Fibroblast of lung (primary cell): Measurements from ENCODE around the gene CGRRF1. TPM values are rescaled to one million over a fixed set of nuclear protein-coding genes. Genes with fewer than 3 reads are reported as not detected.
A peak's percentile ranks its signal among the peaks of the same experiment; 100 is the strongest.

Source experiments
- DNase-seq, 2 donors: peaks; one replicate each; pipeline versions ENCODE4 v3.0.0 to v3.0.0-alpha.2; 2010; ENCODE audit warnings: low read depth in 2 of 2
- H2AFZ ChIP-seq: 2 replicates; pipeline ENCODE4 v1.5.1; 2012; ENCODE audit warnings: low read length, control low read depth, inconsistent platforms
- H3K27ac ChIP-seq: 2 replicates; pipeline ENCODE4 v1.5.1; 2011; ENCODE audit warnings: low read length, control low read depth; ENCODE audit not compliant: insufficient read depth
- H3K27me3 ChIP-seq: 2 replicates; pipeline ENCODE4 v1.5.1; 2011; ENCODE audit warnings: mild to moderate bottlenecking, low read length; ENCODE audit not compliant: control insufficient read depth, insufficient read depth
- H3K36me3 ChIP-seq: 2 replicates; pipeline ENCODE4 v1.5.1; 2011; ENCODE audit warnings: low read length; ENCODE audit not compliant: control insufficient read depth, insufficient read depth
- H3K4me1 ChIP-seq: 2 replicates; pipeline ENCODE4 v1.5.1; 2011; ENCODE audit warnings: low read length; ENCODE audit not compliant: control insufficient read depth, insufficient read depth; ENCODE audit errors: extremely low read depth
- H3K4me2 ChIP-seq: 2 replicates; pipeline ENCODE4 v1.5.1; 2011; ENCODE audit warnings: low read length, control low read depth; ENCODE audit not compliant: insufficient read depth; ENCODE audit errors: extremely low read depth
- H3K4me3 ChIP-seq, 4 experiments: fragments of 200-600 bp in 1 of 4; sonication (generic) in 1 of 4; replicated peaks in 1 of 4; 2 replicates each; pipeline ENCODE4 v1.5.1; 2011 to 2016; ENCODE audit warnings: low read length in 4 of 4, low read depth in 3 of 4, mild to moderate bottlenecking in 3 of 4, control low read depth in 2 of 4, inconsistent platforms in 1 of 4, mixed read lengths in 1 of 4; ENCODE audit not compliant: insufficient read depth in 1 of 4; ENCODE audit errors: control extremely low read depth in 1 of 4
- H3K79me2 ChIP-seq: 2 replicates; pipeline ENCODE4 v1.5.1; 2012; ENCODE audit warnings: mild to moderate bottlenecking, low read length, inconsistent platforms; ENCODE audit not compliant: control insufficient read depth, insufficient read depth
- H3K9ac ChIP-seq: 2 replicates; pipeline ENCODE4 v1.5.1; 2011; ENCODE audit warnings: mild to moderate bottlenecking, low read length, control low read depth; ENCODE audit not compliant: insufficient read depth
- H3K9me3 ChIP-seq: 2 replicates; pipeline ENCODE4 v1.5.1; 2012; ENCODE audit warnings: low read depth, low read length; ENCODE audit not compliant: control insufficient read depth, insufficient read depth
- H4K20me1 ChIP-seq: 2 replicates; pipeline ENCODE4 v1.5.1; 2011; ENCODE audit warnings: low read length; ENCODE audit not compliant: control insufficient read depth, insufficient read depth; ENCODE audit errors: extremely low read depth
- CTCF ChIP-seq, 2 donors: IDR thresholded peaks in 1 of 2; conservative IDR thresholded peaks in 1 of 2; 1 replicate in 1 of 2; 2 replicates in 1 of 2; pipeline ENCODE4 v1.5.1; 2011 to 2012; ENCODE audit warnings: low read length in 2 of 2, control low read depth in 1 of 2, inconsistent platforms in 1 of 2, low read depth in 1 of 2, mild to moderate bottlenecking in 1 of 2
- EZH2 ChIP-seq: IDR thresholded peaks from 2 replicates; pipeline ENCODE4 v1.5.1; 2012; ENCODE audit warnings: low read length, control low read depth, mild to moderate bottlenecking; ENCODE audit errors: missing control alignments
- polyA plus RNA-seq, 2 donors: library from polyadenylated mRNA; depleted of rRNA in 1 of 2; stranded (reverse) in 1 of 2; unstranded in 1 of 2; fragments of >200 nt; gene quantifications; 2 replicates each; pipeline ENCODE4 v1.2.1, GENCODE V29; 2011 to 2012; ENCODE audit warnings: missing spikeins in 1 of 2
- total RNA-seq: library from RNA; depleted of rRNA; stranded (reverse); fragments of >200 nt; gene quantifications from 2 replicates; pipeline ENCODE4 v1.2.1, GENCODE V29; 2014

CGRRF1 gene
- total and polyA plus RNA-seq, 2 donors (not counting 1 experiment from before 2014, with no cell fraction given), result 15.8 to 23.0 TPM

GRCh38 chr14:54481695-54482094 is 28.0 kb upstream of the CGRRF1 start:
- Histone ChIP-seq H3K4me2 (no peak overlapping the region), H3K27ac (no peak overlapping the region), H3K9me3 (no peaks in the 10 kb centered on the region), H4K20me1 (peaks cover 8% of the 10 kb centered on the region), H3K4me1 (peaks cover 1% of the 10 kb centered on the region), H3K79me2 (peaks cover 47% of the 10 kb centered on the region), H2AFZ (no peak overlapping the region), H3K9ac (no peak overlapping the region), H3K4me3 (no peak overlapping the region), H3K36me3 (peaks cover 6% of the 10 kb centered on the region), H3K27me3 (no peaks in the 10 kb centered on the region)
- no peak for DNase-seq
- TF ChIP-seq EZH2 (no peak), CTCF (conservative IDR thresholded peaks at IDR 0.05 in 1 of 2, IDR thresholded peaks at IDR 0.05 in 1 of 2; ENCODE audit: low read depth in 1 of 2, low read length in 2 of 2) (no peak)

GRCh38 chr14:54483073-54483745 is 26.5 kb upstream of the CGRRF1 start:
- no peaks in the 10 kb centered on the region for H3K27me3 ChIP-seq
- H3K4me2 ChIP-seq, result no peak overlapping the region
- no peak overlapping the region for H3K27ac ChIP-seq
- no peaks in the 10 kb centered on the region for H3K9me3 ChIP-seq
- H2AFZ ChIP-seq, result no peak overlapping the region
- peaks cover 61% of the 10 kb centered on the region for H3K79me2 ChIP-seq
- TF ChIP-seq EZH2 (no peak), CTCF (conservative IDR thresholded peaks at IDR 0.05 in 1 of 2, IDR thresholded peaks at IDR 0.05 in 1 of 2; ENCODE audit: low read depth in 1 of 2, low read length in 2 of 2) (no peak)
- H3K4me1 ChIP-seq, result peaks cover 2% of the 10 kb centered on the region
- peaks cover 8% of the 10 kb centered on the region for H4K20me1 ChIP-seq
- no peak for DNase-seq
- H3K9ac ChIP-seq, result no peak overlapping the region
- H3K4me3 ChIP-seq, result no peak overlapping the region
- H3K36me3 ChIP-seq, result peaks cover 6% of the 10 kb centered on the region

GRCh38 chr14:54483846-54484245 is 25.9 kb upstream of the CGRRF1 start:
- no peak overlapping the region for H2AFZ ChIP-seq
- no peaks in the 10 kb centered on the region for H3K9me3 ChIP-seq
- H3K79me2 ChIP-seq, result peaks cover 64% of the 10 kb centered on the region
- H3K4me2 ChIP-seq, result peak overlapping the region; percentile 40
- no peak overlapping the region for H3K9ac ChIP-seq
- H3K4me3 ChIP-seq, result no peak overlapping the region
- DNase-seq, result no peak
- TF ChIP-seq CTCF (conservative IDR thresholded peaks at IDR 0.05 in 1 of 2, IDR thresholded peaks at IDR 0.05 in 1 of 2; ENCODE audit: low read depth in 1 of 2, low read length in 2 of 2) (no peak), EZH2 (no peak)
- no peaks in the 10 kb centered on the region for H3K27me3 ChIP-seq
- H4K20me1 ChIP-seq, result peaks cover 8% of the 10 kb centered on the region
- no peak overlapping the region for H3K27ac ChIP-seq
- H3K36me3 ChIP-seq, result peaks cover 4% of the 10 kb centered on the region
- H3K4me1 ChIP-seq, result peaks cover 2% of the 10 kb centered on the region
